GM12872 (cell line): ENCODE results near the gene SLC25A39.
A peak's percentile ranks its signal among the peaks of the same experiment; 100 is the strongest.

Experiments used
- TF ChIP-seq, protein P1 (sequence below): IDR thresholded peaks from 3 replicates; pipeline ENCODE4 v1.5.1; 2011; ENCODE audit warnings: low read depth, mild to moderate bottlenecking, low read length, moderate library complexity; ENCODE audit not compliant: insufficient read depth

SLC25A39 gene

DNA sequence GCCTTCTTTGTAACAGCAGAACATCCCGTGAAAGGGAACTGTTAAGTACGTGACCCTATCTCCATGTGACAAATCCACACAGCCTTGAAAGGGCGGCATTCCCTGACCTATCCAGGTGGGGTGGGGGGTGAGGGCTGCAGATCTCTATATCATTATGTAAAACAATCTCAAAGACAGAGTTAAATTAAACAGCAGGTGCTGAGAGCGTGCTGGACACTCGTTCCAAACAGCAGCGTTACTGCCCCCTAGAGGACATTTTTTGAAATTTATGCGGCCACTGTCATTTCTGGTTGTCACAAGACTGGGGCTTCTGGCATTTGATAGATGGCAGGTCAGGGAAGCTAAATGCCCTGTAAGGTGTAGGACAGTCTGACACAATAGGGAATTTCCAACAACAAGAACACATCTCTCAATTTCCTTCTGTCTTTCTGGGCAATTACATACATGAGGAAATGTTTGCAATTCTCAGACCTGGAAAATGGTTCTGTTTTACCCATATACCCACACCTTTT is 6.7 kb upstream of the SLC25A39 start:
- TF ChIP-seq, protein P1, sequence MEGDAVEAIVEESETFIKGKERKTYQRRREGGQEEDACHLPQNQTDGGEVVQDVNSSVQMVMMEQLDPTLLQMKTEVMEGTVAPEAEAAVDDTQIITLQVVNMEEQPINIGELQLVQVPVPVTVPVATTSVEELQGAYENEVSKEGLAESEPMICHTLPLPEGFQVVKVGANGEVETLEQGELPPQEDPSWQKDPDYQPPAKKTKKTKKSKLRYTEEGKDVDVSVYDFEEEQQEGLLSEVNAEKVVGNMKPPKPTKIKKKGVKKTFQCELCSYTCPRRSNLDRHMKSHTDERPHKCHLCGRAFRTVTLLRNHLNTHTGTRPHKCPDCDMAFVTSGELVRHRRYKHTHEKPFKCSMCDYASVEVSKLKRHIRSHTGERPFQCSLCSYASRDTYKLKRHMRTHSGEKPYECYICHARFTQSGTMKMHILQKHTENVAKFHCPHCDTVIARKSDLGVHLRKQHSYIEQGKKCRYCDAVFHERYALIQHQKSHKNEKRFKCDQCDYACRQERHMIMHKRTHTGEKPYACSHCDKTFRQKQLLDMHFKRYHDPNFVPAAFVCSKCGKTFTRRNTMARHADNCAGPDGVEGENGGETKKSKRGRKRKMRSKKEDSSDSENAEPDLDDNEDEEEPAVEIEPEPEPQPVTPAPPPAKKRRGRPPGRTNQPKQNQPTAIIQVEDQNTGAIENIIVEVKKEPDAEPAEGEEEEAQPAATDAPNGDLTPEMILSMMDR: peak; percentile 82

DNA sequence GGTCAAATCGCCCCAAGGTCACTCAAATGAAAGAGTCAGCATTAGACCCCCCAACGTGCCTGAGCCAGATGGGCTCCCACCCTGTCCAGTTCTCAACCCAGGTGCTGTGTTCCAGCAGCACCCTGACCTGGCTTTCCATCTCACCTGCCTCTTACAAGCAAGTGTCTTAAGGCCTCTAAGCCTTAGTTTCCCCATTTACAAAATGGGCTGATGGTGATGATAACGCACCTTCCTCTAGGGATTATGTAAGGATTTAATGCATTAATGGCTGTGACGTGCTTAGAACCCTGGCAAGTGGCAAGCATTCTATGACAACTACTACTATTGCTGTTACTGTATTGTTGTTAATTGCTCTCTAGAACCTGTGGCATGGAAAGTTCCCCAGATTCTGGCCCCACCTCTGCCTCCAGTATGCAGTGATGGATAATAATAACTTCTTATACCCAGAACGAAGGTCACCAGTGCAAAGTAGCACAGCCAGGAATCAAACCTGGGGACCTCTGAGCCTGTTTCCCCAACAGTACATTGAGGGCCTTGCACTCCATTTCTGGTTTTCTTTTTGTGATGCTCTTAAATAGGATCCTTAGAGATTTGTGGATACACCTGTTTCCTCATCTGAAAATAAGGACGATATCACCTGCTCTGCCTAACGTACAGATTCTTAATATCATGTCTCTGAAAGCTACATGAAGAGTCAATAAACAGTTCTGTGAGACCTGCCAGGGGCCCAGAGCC is 3.3 kb upstream of the SLC25A39 start:
- TF ChIP-seq, protein P1: no peak

- TF ChIP-seq, protein P1: no peak
Observed at GRCh38 chr17:44326861-44327444, 2.3 kb upstream of the SLC25A39 start.

DNA sequence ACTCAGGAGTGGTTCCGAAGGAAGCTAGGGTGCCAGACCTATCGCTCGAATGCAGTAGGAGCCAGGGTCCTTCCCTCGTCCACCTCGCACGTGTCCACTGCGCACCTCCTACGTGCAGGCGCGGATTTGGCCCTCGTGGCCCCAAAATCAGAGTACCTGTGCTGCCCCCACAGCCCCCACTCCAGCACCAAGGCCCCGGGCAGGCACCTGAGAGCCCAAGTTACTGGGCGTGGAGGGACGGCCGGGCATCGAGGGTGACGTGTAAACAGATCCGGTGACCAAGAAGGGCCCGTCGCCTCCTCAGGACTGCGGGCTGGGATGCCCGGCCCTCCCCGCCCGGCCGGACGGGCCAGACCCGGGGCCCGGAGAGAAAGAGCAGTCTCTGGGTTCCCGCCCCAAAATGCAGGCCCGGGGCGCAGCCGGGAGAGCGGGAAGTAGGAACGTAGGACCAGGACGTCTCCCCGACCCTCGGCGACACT is 492 bp downstream of the SLC25A39 start:
- TF ChIP-seq, protein P1: no peak

GRCh38 chr17:44323359-44324091 is 1.1 kb downstream of the SLC25A39 start:
- TF ChIP-seq, protein P1: no peak

GRCh38 chr17:44322236-44322895 is 2.3 kb downstream of the SLC25A39 start:
- TF ChIP-seq, protein P1: no peak
